Activated CD4-positive, CD25-positive, alpha-beta regulatory T cell treated with anti-CD3 and anti-CD28 coated beads, Interleukin-2, amount 50 U/mL, for 24 hours (primary cell): Measurements from ENCODE around the gene AP2A2.
"Not testable (repeated sequence)": the region's sequence is repeated elsewhere in the genome, so short reads cannot be mapped to it uniquely, and the experiment has no call there.

Source experiments
- ATAC-seq, 2 donors: fragments of 150-1000 bp; cut with Tn5 transposase; one replicate each; pipeline ENCODE4 v1.10.0; 2021; ENCODE audit warnings: mild to moderate bottlenecking in 1 of 2, moderate library complexity in 1 of 2

Gene AP2A2

DNA sequence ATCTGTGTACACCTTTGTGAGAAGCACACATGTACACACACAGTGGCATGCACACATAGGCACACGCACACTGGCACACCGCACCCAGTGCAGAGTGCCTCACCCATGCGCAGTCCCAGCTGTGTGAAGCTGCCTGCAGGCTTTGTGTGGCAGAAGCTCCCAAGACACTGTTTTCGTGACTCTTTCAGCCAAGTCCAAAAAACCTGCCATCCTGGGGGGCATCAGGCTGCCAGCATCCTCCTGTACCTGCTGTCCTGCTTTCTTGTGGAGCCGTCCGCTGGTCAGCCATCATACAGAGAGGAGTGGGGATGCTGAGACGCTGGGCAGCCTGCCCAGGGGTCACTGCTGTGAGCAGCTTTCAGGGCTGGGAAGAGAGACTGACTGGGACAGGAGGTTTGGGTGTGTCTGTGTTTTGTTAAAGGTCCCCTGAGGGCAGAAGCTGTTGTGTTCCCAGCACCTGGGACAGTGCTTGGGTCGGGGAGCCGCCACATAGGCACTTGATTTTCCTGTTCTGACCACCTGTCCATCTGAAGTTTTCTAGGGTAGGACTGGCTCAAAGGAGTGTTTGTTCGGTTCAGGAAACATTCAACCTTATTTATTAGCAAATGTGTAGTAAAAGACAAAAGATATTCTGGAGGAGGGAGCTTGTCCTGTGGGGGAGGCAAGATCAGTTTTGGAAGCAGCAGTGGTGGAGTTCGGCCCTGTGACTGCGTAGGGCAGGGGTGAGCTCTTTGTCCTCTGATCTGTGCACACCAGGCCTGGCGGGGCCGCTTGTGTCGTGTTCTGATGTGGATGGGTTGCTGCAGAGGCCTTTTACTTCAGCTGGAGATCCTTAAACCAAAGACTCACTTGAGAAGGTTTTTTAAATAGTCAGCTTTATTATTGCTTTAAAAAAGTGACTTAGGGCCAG, 29.7 kb downstream of the AP2A2 start:
- no peak for ATAC-seq

DNA sequence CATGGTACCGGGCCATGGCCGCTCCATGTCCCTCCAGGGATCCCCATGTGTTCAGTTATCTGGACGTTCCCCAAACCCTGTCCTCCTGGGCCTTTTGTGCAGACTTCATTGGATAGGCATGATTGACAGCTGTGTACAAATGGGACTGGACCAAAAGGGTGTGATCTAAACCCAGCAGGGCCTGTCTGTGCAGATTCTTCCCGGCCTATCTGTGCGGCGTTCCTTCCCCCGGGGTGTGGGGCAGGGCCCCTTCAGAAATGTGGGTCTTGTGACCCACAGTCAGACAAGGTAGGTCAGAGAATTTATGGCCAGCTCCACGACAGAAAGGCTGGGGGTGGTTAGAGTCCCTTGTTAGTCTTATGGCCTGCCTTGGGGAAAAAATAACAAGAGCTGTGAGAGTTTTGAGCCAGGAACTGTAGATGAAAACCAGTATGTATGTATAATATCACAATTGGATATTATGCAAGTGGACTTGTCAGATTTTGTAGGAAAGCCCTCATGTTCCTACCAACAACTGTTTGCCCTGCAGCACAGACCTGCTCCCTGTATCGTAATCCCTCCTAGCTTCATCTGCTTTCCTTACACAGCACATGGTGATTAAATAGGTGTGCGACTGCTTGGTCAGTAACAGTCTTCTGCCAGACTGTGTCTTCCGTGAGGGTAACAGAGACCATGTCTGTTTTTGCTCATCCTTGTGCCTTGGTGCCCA, 31.7 kb downstream of the AP2A2 start:
- ATAC-seq = no peak

DNA sequence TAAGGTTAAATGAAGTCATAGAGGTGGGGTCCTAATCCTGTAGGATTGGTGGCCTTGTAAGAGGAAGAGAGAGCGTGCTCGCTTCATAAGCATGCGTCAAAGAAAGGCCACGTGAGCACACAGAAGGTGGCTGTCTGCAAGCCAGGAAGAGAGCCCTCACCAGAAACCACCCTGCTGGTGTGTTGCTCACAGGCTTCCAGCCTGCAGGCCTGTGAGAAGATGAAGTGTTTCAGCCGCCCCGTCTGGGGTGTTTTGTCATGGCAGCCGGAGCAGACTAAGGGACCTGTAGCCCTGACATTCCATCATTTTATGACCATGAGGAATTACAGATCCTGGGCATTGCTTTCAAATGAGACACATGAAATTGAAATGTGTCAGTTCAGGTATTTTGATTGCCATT, 32.4 kb downstream of the AP2A2 start:
- no peak for ATAC-seq

DNA sequence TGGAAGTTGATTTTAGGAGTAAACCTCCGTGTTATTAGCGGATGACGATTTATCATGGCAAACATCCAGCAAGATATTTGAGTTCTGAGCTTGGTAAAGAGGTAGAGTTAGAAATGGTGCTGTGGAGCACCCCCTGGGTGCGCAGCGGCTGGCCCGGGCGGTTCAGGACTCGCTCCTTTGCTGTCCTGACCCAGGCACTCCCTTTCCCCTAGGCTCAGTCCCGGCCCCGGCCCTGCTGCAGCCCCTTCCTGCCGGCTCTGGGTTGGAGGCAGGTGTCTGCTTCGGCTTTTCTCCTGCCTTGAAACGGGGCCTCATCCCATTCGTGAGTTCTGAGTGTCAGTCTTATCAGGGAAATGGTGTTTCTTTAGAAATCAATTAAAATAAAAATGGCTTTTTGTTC, 33.4 kb downstream of the AP2A2 start:
- no peak for ATAC-seq

DNA sequence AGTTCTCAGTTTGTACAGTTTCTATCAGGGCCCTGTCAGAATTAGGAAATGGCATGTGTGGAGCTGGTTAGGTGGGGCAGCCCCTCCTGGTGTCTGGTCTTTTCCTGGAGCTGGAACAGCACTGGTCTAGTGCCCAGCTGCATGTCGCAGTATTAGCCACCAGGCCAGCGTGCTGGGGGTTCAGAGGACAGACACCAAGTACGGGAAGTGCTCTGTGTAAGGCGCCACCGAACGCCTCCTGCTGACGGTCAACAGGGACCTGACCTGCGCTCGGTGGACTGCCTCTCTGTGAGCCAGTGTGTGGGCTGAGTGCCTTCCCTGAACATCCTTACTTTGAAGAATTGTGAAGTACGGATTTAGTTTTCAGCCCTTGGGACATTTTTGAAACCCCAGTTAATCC, 33.9 kb downstream of the AP2A2 start:
- no peak for ATAC-seq

DNA sequence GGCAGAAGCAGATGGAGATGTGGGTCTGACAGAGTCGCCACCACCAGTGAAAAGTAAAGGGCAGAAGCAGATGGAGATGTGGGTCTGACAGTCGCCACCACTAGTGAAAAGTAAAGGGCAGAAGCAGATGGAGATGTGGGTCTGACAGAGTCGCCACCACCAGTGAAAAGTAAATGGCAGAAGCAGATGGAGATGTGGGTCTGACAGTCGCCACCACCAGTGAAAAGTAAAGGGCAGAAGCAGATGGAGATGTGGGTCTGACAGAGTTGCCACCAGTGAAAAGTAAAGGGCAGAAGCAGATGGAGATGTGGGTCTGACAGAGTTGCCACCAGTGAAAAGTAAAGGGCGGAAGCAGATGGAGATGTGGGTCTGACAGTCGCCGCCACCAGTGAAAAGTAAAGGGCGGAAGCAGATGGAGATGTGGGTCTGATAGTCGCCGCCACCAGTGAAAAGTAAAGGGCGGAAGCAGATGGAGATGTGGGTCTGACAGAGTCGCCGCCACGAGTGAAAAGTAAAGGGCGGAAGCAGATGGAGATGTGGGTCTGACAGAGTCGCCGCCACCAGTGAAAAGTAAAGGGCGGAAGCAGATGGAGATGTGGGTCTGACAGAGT, 35.7 kb downstream of the AP2A2 start:
- ATAC-seq = not testable (repeated sequence)

DNA sequence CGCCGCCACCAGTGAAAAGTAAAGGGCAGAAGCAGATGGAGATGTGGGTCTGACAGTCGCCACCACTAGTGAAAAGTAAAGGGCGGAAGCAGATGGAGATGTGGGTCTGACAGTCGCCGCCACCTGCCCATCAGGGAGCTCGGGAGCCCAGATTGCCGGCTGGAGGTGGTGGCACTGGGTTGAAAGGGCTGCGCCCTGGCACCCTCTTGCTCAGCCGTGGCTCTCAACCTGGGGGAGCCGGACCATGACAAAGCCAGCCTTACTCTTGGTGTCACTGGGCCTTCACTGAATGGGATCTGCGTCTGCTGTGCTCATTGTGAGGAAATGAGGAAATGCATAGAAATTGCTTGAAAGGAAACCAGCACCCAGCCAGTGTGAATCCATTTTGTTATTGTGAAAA, 36.3 kb downstream of the AP2A2 start:
- no peak for ATAC-seq

DNA sequence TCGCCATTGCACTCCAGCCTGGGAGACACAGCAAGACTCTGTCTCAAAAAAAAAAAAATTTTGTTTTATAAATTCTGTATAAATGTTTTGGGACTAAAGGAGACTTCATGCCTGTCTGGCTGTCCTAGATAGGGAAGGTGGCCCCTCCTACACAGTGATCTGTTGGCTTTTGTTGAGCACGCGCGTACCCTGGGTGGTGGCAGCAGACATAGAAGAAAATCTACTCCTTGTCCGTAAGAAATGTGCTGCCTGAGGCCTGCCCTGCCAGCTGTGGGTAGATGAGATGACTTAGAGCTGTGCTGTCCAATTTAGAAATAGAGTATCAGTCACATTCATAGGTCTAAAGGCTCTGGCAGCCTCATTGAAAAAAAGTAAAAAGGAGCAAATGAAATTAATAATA, 37.0 kb downstream of the AP2A2 start:
- ATAC-seq = no peak

DNA sequence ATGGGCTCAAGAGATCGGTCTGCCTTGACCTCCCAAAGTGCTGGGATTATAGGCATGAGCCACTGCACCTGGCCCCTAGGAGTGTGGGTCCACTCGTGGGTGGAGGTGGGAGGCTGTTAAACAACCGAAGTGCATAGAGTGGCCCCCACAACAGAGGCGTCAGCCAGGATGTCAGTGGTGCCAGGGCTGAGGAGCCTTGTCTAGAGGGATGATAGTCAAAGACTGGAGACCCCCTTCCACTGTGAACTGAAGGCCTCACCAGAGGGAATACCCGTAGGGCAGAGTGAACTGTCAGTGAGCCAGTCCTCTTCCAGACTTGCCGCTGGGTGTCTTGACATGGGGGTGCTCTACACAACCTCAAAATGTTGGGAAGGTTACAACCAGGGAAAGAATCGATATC, 38.2 kb downstream of the AP2A2 start:
- ATAC-seq = no peak

DNA sequence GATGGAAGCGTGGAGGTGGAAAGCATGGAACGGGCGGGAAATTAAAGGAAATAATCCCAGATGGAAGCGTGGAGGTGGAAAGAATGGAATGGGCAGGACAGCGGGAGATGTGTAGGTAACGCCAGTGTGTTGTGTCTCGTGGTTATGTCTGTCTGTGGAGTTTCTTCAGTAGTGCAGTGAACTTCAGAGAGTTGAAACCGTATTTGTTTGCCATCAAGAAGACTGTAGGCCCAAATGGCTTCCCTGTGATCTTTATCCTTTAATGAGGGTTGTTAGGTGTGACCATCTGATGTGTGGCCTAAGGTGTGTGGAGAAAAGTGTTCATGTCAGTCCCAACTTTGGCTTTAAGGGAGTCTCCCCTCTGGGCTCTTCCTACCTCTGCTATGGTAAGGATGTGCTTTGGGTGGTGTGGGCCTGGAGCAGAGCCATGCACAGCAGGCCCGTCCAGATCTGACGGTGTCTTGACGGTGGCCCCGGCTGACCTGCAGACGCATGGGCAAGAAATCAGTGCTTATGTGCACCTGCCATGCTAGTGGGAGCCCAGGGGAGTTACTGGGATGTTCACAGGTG, 39.6 kb downstream of the AP2A2 start:
- ATAC-seq = no peak

DNA sequence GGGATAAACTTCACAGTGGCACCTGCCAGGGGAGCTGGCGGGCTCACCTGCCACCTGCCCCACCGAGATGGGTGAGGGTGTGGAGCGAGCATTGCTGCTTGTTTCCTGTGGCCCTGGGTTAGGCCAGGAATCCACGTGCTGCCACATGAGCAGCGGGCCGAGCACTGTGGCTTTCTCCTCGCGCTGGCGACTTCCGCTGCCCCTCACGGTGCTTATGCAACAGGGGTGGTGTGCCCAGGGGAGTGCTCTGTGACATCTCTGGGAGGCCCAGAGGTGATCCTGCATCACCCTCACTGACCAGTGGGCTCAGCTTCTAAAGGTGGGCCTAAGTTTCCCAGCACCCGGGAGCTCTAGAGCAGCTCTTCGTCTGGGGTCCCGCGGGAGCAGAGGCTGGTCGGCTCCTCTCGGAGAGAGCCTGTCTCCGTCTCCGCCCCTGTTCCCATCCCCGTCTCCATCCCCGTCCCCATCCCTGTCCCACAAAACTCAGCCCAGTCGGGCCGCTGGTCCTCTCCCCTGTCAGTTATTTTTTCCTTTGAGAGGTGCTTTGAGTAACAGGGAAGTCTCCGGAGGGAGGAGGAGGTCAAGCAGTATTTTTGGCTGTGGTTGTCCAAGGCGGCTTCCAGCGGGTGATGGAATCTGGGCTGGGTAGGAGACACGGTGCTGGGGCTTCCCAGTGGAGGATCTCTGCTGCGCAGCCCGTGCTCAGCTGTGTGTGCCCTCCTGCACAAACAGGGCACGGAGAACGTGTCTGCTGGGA, 42.5 kb downstream of the AP2A2 start:
- no peak for ATAC-seq

DNA sequence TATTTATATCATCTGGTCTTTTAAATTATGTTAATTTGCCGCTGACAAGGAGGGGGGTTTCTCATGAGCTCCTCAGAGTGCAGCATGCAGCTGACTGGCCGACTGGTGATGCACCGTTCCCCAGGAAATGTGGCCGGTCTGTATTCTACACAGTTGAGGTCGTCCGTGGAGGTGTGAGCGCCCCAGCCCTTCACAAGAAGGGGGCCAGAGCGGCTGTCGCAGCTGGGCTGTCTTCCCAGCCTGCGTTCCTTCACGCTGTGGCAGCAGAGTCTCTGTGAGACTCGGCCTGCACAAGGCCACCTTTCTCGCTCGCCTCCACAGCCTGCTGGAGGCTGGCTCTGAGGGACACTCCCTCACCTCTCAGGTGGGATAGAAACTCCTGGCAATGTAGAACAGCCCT, 43.2 kb downstream of the AP2A2 start:
- no peak for ATAC-seq

DNA sequence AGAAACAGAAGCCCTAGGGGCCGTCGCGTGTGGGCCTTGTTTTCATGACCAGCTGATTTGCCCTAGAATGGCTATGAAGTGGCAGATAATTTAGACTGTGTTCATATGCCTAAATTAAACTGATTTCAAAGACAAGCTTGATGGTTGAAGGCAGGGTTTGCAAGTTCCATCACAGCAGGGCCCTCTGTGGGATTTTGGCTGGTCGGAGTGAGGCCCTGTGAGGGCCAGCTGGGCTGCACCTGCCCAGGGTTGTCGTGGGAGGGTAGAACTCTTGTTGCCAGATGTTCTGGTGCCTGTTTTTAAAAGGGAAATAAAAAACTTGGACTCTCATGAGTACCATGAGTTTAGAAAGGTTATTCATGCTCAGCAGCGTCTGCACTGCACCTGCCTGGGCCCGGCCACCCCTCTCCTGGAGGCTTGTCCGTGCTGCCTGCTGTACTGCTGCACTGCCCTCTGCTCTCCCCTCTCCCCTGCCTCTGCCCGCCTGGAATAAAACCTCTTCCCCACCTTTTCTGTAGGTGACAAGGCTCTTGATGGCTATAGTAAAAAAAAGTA, 44.1 kb downstream of the AP2A2 start:
- ATAC-seq = no peak

DNA sequence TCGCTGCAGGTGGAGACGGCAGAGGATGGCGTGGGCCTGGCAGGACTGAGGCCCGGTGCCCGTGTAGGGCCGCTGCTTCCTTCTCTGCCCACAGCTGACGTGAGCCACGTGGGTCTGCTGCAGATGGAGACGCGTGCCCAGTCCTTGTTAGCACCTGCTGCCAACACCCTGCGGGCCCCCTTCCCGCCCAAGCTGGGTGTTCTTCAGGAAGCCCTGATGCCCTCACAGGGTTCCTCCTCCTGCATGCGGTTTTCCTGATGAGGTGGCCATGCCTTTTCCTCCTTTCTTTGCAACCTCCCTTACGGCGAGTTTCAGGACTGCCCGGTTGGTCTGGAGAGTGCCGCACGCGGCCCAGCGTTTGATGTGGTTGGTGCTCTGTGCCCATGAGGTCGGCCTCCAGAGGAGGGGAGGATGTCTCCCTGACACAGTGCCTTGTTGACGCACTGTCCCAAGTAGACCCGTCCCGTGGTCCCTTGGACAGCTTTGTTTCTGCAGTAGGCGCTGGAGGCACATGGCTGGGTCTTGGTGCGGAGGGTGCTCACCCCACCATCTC, 44.7 kb downstream of the AP2A2 start:
- peak in 1 of 2 donors; percentile 13 for ATAC-seq

DNA sequence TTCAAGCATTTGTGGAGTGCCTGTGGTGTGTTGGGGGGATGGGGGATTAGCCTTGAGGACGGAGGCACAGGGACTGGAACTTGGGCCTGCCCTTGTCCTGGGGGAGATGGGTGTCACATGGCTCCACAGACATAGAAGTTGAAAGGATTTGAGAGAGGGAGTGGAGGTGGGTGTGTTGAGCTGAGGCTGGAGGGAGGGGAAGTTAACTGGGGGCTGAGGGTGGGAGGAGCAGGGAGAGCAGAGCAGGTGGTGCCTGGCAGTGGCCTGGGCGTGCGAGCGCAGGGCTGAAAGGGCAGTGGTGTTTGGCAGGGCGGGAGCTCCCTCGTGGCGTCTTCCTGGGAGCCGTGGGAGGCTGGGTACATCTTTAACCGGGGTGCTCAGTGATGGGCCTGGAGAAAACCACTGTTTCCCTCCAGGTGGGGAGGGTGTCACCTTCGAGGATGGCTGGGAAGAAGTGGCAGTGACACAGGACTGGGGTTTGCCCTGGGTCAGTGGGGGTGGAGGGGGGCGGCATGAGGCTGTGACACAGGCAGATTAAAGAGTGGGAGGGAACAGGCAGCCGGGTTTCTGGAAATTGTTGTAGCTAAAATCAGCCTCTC, 45.5 kb downstream of the AP2A2 start:
- no peak for ATAC-seq

DNA sequence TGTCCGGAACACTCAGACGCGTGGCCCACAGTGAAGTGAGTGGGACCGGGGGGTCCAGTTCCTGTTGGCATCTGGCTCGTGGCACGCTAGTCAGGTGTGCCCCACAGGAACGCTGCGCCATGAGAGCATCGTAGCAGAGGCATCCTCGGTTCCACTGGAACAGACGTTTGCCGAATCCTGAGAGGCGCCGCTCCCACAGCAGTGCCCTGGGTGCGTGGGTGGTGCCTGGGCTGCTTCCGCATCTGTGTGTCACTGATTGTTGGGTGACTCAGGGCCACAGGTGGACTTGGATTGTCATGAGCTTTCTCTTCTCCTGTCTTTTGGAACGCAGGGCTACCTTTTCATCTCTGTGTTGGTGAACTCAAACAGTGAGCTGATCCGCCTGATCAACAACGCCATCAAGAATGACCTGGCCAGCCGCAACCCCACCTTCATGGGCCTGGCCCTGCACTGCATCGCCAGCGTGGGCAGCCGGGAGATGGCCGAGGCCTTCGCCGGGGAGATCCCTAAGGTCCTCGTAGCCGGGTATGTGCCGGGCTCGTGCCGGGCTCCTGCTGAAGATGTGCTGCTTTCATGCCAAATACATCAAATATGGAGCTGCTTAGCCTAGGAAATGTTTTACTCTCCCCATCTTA, 46.2 kb downstream of the AP2A2 start:
- no peak for ATAC-seq

DNA sequence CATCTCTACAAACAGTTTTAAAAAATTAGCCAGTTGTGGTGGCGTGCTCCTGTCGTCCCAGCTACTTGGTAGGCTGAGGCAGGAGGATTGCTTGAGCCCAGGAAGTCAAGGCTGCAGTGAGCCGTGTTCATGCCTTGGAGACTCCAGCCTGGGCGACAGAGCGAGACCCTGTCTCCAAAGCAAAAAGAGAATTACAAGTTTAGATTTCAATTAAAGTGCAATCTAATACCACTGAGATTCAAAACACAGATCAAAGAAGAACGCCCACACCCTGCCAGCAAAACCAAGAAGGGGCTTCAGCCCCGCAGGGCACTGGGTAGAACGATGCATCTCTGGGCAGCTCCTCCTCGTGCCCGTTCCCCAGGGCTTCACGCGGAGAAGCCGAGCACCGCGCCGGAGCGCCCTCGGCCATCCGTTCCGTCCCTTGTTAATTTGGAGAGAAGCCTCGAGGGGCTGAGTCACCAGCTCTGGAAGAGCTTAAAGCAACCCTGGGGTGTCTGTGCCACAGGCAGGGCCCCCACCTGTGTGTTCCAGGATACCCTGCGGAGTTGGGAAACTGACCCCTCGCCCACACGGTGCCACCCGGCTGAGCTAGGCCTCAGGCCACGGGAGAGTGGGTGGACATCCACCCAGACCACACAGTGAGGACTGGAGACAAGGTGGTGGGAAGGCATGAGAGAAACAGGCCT, 47.0 kb downstream of the AP2A2 start:
- no peak for ATAC-seq

DNA sequence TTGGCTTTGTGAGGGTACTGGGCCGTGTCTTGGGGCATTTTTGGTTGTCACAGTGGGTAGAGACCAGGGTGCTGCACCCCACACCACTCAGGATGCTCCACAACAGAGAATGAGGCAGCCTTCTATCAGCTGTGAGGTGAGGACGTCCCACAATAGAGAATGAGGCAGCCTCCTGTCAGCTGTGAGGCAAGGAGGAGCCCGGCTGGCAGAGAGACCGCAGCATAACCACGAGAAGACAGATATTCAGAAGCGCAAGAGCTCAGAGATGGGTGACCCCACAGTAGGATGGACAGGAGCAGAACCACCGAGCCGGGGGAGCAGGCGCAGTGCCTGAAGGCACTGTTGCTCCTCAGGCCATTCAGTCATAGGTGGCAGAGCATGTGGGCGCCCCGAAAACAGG, 47.6 kb downstream of the AP2A2 start:
- no peak for ATAC-seq

DNA sequence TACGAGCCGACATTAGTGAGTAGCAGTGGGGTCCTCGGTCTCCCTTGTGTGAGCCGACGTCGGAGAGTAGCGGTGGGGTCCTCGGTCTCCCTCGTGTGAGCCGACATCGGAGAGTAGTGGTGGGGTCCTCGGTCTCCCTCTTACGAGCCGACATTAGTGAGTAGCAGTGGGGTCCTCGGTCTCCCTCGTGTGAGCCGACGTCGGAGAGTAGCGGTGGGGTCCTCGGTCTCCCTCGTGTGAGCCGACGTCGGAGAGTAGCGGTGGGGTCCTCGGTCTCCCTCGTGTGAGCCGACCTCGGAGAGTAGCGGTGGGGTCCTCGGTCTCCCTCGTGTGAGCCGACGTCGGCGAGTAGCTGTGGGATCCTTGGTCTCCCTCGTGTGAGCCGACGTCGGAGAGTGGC, 49.7 kb downstream of the AP2A2 start:
- ATAC-seq = not testable (repeated sequence)

DNA sequence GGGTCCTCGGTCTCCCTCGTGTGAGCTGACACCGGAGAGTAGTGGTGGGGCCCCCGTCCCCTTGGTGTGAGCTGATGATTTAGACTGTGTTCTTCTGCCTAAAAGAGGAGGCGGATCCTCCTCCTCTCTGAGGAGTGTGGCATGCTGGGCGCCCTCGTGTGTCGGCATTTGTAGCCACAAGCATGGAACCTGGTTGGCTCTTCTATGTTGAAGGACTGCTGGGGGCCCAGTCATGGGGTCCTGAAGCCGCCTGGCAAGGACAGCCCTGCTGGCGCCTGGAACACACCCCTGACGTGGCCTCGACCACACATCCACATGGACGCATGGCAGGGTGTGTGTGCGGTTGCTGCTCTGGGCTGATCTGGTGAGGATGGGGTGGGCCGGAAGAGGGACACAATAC, 50.2 kb downstream of the AP2A2 start:
- no peak for ATAC-seq
